ENCODE data around the gene DPCD. TPM values are rescaled to one million over a fixed set of nuclear protein-coding genes. Genes with fewer than 3 reads are reported as not detected.

Gene DPCD
- total RNA-seq, 6 experiments from 2014 or later: 2.2 to 4.3 (median 3.5) TPM

DNA sequence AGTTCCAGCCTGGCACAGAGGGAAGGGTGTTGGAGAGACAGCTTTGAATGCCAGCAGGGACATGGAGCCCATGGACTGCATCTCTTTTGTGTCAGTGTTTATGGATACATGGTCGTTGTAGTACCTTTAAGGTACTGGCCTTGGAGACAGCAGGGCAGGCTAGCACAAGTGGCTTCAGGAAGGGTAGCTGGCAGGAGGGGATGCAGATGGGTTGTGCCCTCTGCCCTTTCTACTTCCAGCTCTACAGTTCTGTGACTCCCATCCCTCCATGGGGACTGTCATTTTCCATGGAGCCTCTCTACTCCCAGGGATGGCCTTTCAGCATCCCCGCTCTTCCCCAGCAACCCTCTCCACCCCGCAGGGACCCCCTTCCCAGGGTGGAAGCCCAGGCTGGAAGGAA lies 25.1 kb upstream of the DPCD start:
- no peaks in the 10 kb centered on the region for H3K9me3 ChIP-seq
- H3K4me1 ChIP-seq: no peaks in the 10 kb centered on the region
- WGBS (ENCODE audit: insufficient coverage, low coverage, low lambda C conversion rate, missing lambda C conversion rate): 61% methylated on average over 2 of the region's 3 CpGs
- TF ChIP-seq, protein P1, sequence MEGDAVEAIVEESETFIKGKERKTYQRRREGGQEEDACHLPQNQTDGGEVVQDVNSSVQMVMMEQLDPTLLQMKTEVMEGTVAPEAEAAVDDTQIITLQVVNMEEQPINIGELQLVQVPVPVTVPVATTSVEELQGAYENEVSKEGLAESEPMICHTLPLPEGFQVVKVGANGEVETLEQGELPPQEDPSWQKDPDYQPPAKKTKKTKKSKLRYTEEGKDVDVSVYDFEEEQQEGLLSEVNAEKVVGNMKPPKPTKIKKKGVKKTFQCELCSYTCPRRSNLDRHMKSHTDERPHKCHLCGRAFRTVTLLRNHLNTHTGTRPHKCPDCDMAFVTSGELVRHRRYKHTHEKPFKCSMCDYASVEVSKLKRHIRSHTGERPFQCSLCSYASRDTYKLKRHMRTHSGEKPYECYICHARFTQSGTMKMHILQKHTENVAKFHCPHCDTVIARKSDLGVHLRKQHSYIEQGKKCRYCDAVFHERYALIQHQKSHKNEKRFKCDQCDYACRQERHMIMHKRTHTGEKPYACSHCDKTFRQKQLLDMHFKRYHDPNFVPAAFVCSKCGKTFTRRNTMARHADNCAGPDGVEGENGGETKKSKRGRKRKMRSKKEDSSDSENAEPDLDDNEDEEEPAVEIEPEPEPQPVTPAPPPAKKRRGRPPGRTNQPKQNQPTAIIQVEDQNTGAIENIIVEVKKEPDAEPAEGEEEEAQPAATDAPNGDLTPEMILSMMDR (IDR thresholded peaks at IDR 0.05): no peak
- TF ChIP-seq POLR2A (IDR thresholded peaks at IDR 0.05): no peak
- no peak overlapping the region for H3K4me3 ChIP-seq
- intact Hi-C loops (cut with DNase I): loop anchor here (10.0 kb wide), 1 partner anchor 268 kb away; no protein-coding TSS in a partner anchor
- DNase-seq: no peak
- no peaks in the 10 kb centered on the region for H3K36me3 ChIP-seq
- H3K27ac ChIP-seq: no peak overlapping the region
- peaks cover 0 to 4% of the 10 kb centered on the region in 2 donors for H3K27me3 ChIP-seq
- no peak for ATAC-seq

DNA sequence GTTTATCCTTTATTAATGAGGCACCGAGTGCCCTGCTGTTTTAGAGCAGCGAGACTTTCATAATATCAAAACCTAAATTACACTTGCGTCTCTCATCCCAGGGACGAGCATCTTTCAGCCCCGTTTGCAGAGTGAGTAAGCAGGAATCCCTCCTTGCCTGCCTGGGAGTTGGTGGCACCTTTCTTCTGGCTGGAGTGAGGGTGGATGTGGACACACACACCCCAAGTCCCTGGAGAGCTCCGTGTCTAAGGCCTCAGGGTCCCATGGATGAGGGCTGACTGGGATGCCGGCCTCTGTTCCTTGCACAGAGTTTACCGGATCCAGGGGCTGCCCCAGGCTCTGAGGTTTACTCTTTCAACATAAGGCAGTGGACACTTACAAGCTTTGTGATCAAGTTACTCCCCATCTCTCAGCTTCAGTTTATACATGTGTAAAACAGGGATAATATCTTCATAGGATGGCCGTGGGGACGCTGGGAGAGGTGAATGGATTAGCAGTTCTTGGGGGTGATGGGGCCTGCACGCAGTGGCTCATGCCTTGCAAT lies 24.6 kb upstream of the DPCD start:
- Histone ChIP-seq H3K27me3 (peaks cover 0 to 4% of the 10 kb centered on the region in 2 donors), H3K4me1 (no peaks in the 10 kb centered on the region), H3K36me3 (no peaks in the 10 kb centered on the region), H3K9me3 (no peaks in the 10 kb centered on the region), H3K27ac (no peak overlapping the region), H3K4me3 (no peak overlapping the region)
- intact Hi-C loops (cut with DNase I): loop anchor here (10.0 kb wide), 1 partner anchor 269 kb away; no protein-coding TSS in a partner anchor
- ATAC-seq (no peak), DNase-seq (no peak)
- 60% methylated on average over 9 of the region's 11 CpGs for WGBS (ENCODE audit: insufficient coverage, low coverage, low lambda C conversion rate, missing lambda C conversion rate)
- TF ChIP-seq, protein P1 (IDR thresholded peaks at IDR 0.05): no peak
- no peak for TF ChIP-seq POLR2A (IDR thresholded peaks at IDR 0.05)

DNA sequence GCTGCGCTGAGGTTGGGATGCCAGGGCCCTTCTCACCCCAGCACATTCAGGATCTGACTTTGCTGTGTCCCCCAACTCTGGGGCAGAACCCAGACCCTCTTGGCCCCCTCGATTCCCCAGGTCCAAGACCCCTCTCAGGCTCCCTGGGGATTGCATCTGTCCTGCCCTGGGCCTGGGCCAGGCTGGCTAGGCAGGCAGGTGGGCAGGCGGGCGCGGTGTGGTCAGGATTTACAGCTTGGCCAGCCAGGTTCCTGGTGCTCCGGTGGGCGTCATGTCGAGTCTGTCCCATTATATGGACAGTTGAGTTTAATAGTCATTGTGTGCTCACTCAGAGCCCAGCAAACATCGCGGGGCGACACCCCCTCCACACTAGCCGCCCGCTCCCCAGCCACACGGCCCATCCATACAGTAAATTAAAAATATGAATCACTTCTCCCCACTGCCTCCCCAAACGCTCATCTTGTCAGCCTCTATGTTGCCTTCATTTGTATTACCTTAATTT lies 23.6 kb upstream of the DPCD start:
- TF ChIP-seq, protein P1 (IDR thresholded peaks at IDR 0.05): no peak
- no peak for TF ChIP-seq POLR2A (IDR thresholded peaks at IDR 0.05)
- Histone ChIP-seq H3K27me3 (peaks cover 0 to 8% of the 10 kb centered on the region in 2 donors), H3K4me3 (no peak overlapping the region), H3K27ac (no peak overlapping the region), H3K36me3 (no peaks in the 10 kb centered on the region), H3K4me1 (peaks cover 0 to under 1% (median 0%) of the 10 kb centered on the region in 4 donors), H3K9me3 (no peaks in the 10 kb centered on the region)
- no peak for DNase-seq
- 70% methylated on average over 8 of the region's 15 CpGs for WGBS (ENCODE audit: insufficient coverage, low coverage, low lambda C conversion rate, missing lambda C conversion rate)
- ATAC-seq: no peak
- intact Hi-C loops (cut with DNase I): loop anchor here (10.0 kb wide), 1 partner anchor 270 kb away; no protein-coding TSS in a partner anchor

DNA sequence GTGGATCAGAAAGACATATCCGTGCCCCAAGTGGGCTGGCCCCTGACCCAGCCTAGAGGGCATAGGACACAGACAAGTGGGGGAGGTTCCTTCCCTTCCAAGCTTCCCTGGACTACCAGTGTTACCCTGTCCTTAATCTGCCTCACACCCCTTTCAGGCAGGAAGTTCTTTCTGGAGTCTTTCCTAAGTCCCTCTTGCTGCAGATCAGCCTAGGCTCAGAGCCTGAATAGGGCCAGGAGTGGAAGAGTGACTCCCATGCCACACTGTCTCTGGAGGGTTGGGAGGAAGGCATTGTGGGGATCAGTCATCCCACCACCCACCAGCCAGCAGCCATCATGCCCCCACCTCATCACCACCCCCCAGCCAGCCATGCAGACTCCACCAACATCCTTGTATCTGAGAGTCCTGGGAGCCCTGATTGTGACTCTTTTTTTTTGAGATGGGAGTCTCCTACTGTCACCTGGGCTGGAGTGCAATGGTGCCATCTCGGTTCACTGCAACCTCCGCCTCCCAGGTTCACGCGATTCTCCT lies 22.7 kb upstream of the DPCD start:
- no peak overlapping the region for H3K4me3 ChIP-seq
- peaks cover 0 to 8% (median 3%) of the 10 kb centered on the region in 4 donors for H3K4me1 ChIP-seq
- WGBS (ENCODE audit: insufficient coverage, low coverage, low lambda C conversion rate, missing lambda C conversion rate): 86% methylated on average over 4 of the region's 5 CpGs
- no peak for TF ChIP-seq POLR2A (IDR thresholded peaks at IDR 0.05)
- TF ChIP-seq, protein P1 (IDR thresholded peaks at IDR 0.05): no peak
- no peaks in the 10 kb centered on the region for H3K9me3 ChIP-seq
- peaks cover 0 to 13% of the 10 kb centered on the region in 2 donors for H3K27me3 ChIP-seq
- no peak for ATAC-seq
- DNase-seq: no peak
- intact Hi-C loops (cut with DNase I): loop anchor here (5.0 to 10.0 kb wide), 2 partner anchors 271 to 353 kb away; no protein-coding TSS in a partner anchor
- no peak overlapping the region for H3K27ac ChIP-seq
- H3K36me3 ChIP-seq: no peaks in the 10 kb centered on the region

Measured in right lobe of liver (tissue), 6 donors.